Activated effector memory CD4-positive, alpha-beta T cell treated with anti-CD3 and anti-CD28 coated beads, Interleukin-2, amount 50 U/mL, for 16 hours (primary cell): ENCODE results near the gene QRFP.

Experiments
- DNase-seq: peaks from one replicate; pipeline ENCODE4 v3.0.0-alpha.2; 2020

The QRFP gene

GRCh38 chr9:130933114-130934046, 36.8 kb upstream of the QRFP start:
- no peak for DNase-seq

DNA sequence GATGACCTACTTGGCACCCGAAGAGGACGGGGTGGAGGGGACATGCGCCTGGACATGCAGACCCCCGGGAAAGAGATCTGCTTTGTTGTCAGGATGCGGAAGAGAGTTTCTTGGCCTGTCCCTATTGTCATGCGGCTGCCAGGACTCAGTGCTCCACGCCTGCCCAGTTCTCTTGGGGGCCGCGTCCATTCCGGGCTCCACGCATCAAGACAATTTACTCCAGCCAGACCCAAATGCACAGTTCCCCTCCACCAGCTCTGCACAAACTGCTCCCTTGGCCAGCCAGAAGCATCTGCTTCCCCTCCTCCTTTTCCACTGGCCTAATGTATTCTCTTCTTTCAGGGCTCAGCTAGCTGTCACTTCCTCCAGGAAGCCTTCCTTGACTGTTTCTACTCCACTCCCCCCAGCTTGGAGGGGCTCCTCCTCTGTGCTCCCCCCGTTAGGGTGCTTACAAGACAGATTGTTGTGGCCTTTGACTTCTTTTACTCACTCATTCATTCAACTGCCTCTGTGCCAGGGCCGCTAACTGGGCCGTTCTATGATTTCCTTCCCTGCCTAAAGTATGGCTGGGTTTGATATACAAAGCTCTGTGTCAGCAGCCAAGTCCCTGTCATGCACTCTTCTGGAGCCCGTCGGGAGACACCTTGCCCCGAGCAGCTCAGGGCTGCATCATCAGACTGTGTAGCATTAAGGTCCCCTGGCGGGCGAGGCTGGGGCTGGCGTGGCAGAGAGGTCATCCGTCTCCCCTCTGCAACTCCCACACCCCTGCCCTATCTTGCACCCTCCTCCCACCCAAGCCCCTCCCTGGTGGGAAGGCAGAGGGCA, 35.9 kb upstream of the QRFP start:
- no peak for DNase-seq

DNA sequence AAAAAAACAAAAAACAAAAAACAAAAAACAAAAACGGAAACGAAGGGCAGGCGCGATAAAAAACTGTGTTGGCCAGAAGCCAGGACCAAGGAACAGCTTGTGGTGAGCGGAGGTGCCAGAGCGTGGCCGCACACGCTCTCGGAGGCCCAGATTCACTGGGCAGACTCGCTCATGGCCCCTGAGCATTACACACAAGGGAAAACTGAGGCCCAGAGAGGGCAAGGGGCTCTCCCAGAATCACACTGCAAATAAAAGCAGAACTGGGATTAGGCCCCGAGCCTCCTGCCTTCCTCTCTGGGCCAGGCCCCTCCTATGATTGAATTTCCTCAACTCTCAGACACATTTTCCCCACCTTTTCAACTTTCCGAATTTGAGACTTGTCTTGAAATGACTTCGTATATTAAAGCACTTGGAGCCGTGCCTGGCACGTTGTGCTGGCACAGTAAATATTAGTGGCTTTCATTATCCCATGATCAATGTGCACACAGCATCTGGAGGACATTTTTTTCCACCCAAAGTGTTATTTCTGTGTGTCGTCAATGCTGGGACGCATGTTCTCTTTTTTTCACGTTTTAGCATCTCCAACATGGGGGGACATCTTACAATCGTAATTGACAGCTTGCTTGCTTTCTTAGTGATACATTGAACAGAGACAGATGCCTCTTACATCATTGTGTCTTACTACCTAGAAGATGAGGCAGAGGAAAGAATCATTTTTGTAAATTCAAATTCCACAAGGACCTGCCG, 35.1 kb upstream of the QRFP start:
- DNase-seq, result no peak

DNA sequence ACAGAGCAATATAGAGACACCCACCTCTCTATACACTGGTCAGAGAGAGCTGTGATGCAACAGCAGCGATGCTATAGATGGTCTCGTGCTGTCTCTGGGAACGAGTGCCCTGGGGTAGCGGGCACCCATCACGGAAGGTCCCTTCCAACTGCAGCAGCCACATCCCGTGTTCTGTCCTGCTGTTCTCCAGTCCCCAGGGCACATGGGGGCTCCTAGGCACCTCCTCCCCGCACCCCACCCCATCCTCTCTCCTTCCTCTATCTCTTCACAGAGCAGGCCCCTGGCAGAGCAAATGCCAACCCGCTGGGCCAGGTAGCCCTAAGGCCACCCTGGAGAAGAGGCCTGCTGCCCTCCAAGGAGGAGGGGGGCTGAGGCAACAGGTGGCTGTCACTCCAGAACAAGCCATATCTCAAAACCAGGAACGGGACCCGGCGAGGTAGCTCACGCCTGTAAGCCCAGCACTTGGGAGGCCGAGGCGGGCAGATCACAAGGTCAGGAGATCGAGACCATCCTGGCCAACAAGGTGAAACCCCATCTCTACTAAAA, 34.3 kb upstream of the QRFP start:
- no peak for DNase-seq

GRCh38 chr9:130930132-130930803, 33.7 kb upstream of the QRFP start:
- DNase-seq, result no peak

- no peak for DNase-seq
Measured at GRCh38 chr9:130929571-130930038, 33.0 kb upstream of the QRFP start.

GRCh38 chr9:130927995-130928900, 31.6 kb upstream of the QRFP start:
- no peak for DNase-seq

GRCh38 chr9:130927338-130927737, 30.7 kb upstream of the QRFP start:
- DNase-seq, result no peak

GRCh38 chr9:130925050-130925678, 28.6 kb upstream of the QRFP start:
- DNase-seq, result no peak

DNA sequence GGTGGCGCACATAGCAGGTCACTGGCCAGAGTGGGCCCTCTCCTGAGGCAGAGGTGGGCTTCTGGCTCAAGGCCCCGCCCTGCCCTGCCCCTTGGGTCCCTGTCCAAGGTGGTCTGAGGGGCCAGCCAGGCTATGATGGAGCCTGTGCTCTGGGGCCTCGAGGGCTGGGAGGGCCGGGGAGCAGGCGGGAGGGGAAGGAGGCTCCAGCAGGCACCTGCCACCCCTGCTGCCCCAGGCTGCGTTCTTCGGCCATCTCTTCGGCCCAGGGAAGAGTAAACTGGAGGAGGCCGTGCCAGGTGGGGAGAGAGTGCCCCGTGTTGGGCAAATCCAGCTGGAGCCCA, 27.8 kb upstream of the QRFP start:
- no peak for DNase-seq

DNA sequence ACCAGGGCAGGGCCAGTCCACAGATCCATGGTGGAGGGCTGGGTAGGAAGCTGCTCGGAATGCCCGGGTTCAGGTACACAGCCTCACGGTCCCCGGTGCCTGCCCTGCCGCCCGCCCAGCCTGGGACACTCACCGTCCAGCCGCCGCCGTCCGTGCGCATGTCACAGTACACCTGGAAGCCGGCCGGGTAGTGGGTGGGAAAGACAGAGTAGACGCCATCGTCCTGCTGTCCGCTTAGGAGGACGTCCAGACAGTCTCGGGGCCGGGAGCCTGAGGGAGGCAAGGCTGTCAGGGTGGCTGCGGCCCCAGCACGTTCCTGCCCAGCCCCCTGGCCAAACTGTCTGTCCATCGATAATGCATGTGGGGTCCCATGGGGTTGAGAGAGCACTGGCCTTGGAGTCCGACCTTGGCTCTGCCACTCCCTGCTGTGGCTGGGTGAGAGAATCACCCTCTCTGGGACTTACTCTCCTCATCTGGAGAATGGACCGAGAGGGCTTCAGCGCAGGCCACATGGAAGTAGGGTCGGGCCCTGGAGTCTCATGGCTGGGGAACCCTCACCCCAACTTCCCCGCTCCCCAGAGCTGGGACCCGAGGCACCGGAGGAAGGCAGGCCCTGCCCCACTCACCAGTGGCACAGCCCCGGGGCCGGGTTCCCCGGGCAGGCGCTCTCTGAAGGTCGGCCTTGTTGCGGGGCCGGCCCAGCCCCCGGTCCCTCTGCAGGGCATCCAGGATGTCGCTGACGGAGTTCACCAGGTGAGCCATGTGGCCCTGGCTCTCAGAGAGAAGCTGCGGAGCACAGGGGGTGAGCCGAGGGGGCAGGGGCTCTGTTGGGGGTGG, 27.2 kb upstream of the QRFP start:
- DNase-seq, result no peak

GRCh38 chr9:130922893-130923610, 26.4 kb upstream of the QRFP start:
- no peak for DNase-seq

DNA sequence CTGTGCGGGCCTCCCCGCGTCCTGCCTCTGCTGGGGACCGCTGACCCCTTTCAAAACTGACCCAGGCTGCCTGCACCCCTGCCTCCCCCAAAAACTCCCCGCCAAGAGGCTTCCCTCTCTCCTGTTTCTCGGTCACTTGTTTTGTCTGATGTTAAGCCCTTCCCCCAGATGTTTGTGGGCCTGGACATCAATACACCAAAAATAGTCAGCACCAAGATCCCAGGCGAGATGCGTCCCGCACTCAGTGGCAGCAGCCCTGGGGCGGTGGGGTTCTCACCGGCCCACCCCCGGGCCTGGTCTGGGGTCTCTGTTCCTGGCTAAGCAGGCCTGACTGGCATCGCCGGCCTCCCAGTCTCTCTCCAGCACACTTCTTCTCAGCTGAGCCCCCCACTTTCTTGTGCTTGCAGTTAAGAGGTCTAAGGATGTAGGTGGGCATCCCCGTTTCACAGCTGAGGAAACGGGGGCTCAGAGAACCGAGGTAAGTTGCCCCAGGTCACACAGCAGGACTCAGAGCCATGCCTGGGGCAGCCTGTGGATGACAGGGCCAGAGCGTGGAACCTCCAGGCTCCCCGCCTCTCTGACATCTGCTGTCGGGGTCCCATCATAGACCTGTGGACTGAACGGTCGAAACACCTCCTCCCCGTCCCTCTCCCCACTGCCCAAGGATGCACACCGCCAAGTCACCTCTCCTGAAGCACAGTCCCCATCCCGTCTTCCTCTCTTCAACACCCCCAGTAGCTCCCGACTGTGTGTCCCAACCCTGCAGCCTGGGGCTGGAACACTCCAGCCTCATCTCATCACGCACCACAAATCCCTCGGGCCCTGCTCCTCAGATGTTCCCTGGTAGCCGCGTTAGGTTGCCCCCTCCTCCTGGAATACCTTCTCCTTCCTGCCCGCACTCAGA, 25.6 kb upstream of the QRFP start:
- DNase-seq, result no peak

DNA sequence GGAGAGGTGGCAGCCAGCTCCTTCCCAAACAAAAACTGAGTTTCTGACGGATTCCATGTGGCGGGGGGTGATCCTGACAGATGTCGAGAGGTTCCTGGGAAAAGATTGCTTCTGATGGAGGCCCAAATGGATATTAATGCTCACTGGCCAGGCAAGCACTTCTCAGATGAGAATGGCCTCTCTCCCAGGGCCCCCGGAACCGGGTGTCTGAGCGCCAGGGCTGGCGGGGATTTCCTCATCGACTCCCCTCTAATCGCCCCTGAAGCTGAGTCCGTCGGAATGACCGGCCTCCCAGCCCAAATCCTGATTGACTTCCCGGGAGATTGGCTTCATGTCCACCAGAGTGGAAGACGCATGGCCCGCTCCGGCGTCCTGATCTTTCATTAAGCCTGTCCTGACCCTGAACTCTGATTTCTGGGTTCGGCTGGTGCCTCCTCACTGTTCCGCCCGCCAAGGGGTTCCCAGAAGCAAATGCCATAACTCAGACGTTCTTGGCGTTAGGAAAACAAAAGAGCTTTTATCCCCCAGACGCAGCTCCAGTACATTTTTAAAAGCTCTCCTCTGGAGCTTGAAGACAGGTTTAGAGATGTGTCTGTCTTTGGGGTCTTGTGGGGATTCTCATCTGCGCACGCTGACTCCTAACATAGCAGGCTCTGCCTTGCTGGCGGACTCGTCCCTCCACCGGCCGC, 24.8 kb upstream of the QRFP start:
- no peak for DNase-seq

GRCh38 chr9:130920762-130921299, 24.2 kb upstream of the QRFP start:
- no peak for DNase-seq

DNA sequence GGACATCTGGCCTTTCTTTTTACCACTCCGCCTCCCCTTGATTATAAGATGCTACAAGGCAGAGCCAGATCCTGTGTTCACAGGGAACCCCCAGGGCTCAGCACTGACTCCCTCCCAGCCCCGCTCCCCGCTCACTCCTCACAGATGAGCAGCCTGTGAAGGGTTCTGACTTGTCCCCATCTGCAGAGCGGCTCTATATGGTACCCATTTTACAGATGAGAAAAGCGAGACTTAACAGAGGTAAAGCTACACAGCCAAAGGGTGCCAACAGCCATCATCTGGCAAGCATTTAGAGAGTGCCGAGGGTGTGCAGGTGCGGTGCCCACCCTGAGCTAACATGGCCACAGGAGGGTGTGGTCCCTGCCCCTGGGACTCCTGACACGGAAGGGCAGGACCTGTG, 23.6 kb upstream of the QRFP start:
- DNase-seq, result no peak

- no peak for DNase-seq
Measured at GRCh38 chr9:130919559-130920145, 23.0 kb upstream of the QRFP start.
